ENCODE data around the gene EIF4E3.

The EIF4E3 gene

DNA sequence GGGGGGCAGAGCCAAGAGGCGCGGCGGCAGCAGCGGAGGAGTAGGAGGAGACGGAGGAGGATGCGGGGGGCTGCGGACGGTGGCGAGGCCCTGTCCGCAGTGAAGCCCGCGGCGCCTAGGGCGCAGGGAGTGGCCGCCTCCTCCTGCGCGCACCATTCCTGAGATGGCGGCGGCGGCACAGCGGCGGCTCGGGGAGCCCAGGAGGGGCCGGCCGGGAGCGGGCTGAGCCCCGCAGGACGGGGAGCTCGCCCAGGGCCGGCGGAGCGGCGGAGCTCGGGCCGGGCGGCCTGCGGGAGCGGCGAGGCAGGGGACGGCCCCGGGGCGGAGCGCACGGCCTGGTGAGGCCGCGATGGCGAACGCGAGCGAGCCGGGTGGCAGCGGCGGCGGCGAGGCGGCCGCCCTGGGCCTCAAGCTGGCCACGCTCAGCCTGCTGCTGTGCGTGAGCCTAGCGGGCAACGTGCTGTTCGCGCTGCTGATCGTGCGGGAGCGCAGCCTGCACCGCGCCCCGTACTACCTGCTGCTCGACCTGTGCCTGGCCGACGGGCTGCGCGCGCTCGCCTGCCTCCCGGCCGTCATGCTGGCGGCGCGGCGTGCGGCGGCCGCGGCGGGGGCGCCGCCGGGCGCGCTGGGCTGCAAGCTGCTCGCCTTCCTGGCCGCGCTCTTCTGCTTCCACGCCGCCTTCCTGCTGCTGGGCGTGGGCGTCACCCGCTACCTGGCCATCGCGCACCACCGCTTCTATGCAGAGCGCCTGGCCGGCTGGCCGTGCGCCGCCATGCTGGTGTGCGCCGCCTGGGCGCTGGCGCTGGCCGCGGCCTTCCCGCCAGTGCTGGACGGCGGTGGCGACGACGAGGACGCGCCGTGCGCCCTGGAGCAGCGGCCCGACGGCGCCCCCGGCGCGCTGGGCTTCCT lies 28.8 kb upstream of the EIF4E3 start, which contains the start of gene GPR27:
TSS of gene GPR27 (plus strand) at position 155 of the 909 bp plus-strand sequence. CDS start at position 350, 195 bp downstream.
- peak within 1 kb of the TSS in 5 of 11 experiments; percentile 14 to 45 (median 28); a peak in 8 of 22 replicates for H3K9ac ChIP-seq
- peaks cover 53 to 70% (median 67%) of the 10 kb centered on the region in 11 experiments for H3K27me3 ChIP-seq
- H3K36me3 ChIP-seq, result no peaks in the 10 kb centered on the region
- H3K9me3 ChIP-seq (replicated peaks in 1 of 11), result peaks cover 27 to 42% (median 34%) of the 10 kb centered on the region in 11 experiments
- H3K4me2 ChIP-seq, result peak within 1 kb of the TSS; percentile 68 to 84 (median 81)
- peak within 1 kb of the TSS; percentile 42 to 69 (median 58) for H3K4me3 ChIP-seq
- peaks cover 0 to 7% (median 0%) of the 10 kb centered on the region in 10 experiments; a peak in 2 of 20 replicates for H3K4me1 ChIP-seq
- TF ChIP-seq Cebpa-rat (IDR thresholded peaks at IDR 0.05), result no peak
- H4K20me1 ChIP-seq, result peaks cover 0 to 4% (median 0%) of the 10 kb centered on the region in 11 experiments; a peak in 3 of 22 replicates
- no peak within 1 kb of the TSS for H3K27ac ChIP-seq

- H3K4me2 ChIP-seq, result peak overlapping the region in 10 of 11 experiments; percentile 69 to 84 (median 82); a peak in 17 of 22 replicates
- H3K9ac ChIP-seq, result no peak overlapping the region; a peak in 1 of 22 replicates
- no peak overlapping the region for H3K27ac ChIP-seq
- H3K4me1 ChIP-seq, result peaks cover 0 to 7% (median 0%) of the 10 kb centered on the region in 10 experiments; a peak in 2 of 20 replicates
- H4K20me1 ChIP-seq, result peaks cover 0 to 4% (median 0%) of the 10 kb centered on the region in 11 experiments; a peak in 3 of 22 replicates
- H3K4me3 ChIP-seq, result peak overlapping the region; percentile 42 to 69 (median 58); a peak in 15 of 20 replicates
- no peak for TF ChIP-seq Cebpa-rat (IDR thresholded peaks at IDR 0.05)
- peaks cover 53 to 70% (median 67%) of the 10 kb centered on the region in 11 experiments for H3K27me3 ChIP-seq
- H3K9me3 ChIP-seq (replicated peaks in 1 of 11), result peaks cover 27 to 42% (median 34%) of the 10 kb centered on the region in 11 experiments
- no peaks in the 10 kb centered on the region for H3K36me3 ChIP-seq
Observed at GRCh38 chr3:71752831-71753700, 27.9 kb upstream of the EIF4E3 start.

DNA sequence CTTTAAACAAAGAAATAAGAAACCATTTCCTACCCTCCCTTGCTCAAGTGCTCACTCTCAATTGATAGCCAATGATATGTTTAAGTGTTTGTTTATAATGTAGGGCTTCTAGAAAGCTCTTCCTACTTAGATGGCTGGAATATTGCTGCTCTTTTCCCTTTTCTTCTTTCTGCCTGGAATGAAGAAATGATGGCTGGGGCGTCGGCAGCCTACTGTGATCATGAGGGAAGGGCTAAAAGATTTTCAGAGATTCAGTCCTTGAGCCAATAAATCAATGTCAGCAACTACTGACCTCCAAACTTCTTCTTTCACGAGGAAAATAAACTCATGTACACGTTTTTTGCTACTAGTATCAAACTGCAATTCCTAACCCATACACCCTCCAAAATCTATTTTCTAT lies 26.4 kb upstream of the EIF4E3 start:
- H4K20me1 ChIP-seq, result peaks cover 0 to 4% (median 0%) of the 10 kb centered on the region in 11 experiments; a peak in 3 of 22 replicates
- H3K27ac ChIP-seq, result no peak overlapping the region
- peaks cover 49 to 57% (median 55%) of the 10 kb centered on the region in 11 experiments for H3K27me3 ChIP-seq
- no peak overlapping the region for H3K9ac ChIP-seq
- H3K4me2 ChIP-seq, result no peak overlapping the region
- H3K4me1 ChIP-seq, result peaks cover 0 to 7% (median 0%) of the 10 kb centered on the region in 10 experiments; a peak in 2 of 20 replicates
- H3K4me3 ChIP-seq, result no peak overlapping the region
- no peaks in the 10 kb centered on the region for H3K36me3 ChIP-seq
- peaks cover 27 to 42% (median 34%) of the 10 kb centered on the region in 11 experiments for H3K9me3 ChIP-seq (replicated peaks in 1 of 11)
- no peak for TF ChIP-seq Cebpa-rat (IDR thresholded peaks at IDR 0.05)

GRCh38 chr3:71744738-71745137 lies 19.5 kb upstream of the EIF4E3 start:
- no peak overlapping the region for H3K4me2 ChIP-seq
- H4K20me1 ChIP-seq, result no peaks in the 10 kb centered on the region
- H3K27me3 ChIP-seq, result no peaks in the 10 kb centered on the region
- H3K4me3 ChIP-seq, result no peak overlapping the region
- no peak overlapping the region for H3K27ac ChIP-seq
- no peak for TF ChIP-seq Cebpa-rat (IDR thresholded peaks at IDR 0.05)
- H3K36me3 ChIP-seq, result no peaks in the 10 kb centered on the region
- H3K9me3 ChIP-seq (replicated peaks in 1 of 11), result peaks cover 26 to 50% (median 40%) of the 10 kb centered on the region in 11 experiments
- H3K4me1 ChIP-seq, result no peaks in the 10 kb centered on the region
- H3K9ac ChIP-seq, result no peak overlapping the region

DNA sequence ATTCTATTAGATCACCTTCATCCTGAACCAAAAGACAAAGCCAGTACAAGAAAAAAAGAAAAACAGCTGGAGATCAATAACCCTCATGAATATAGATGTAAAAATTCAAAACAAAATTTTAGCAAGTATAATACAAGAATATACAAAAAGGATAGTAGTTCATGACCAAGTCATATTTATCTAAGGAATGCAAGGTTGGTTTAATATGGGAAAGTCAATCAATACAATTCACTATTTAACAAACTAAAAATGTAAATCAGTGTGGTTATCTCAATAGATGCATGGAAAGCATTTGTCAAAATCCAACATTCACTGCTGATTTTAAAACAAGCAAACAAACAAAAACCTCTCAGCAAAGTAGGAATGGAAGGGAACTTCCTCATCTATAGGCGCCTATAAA lies 17.4 kb upstream of the EIF4E3 start:
- Histone ChIP-seq H3K27me3 (no peaks in the 10 kb centered on the region), H3K9me3 (replicated peaks in 1 of 11) (peaks cover 26 to 50% (median 41%) of the 10 kb centered on the region in 11 experiments), H3K36me3 (no peaks in the 10 kb centered on the region), H3K4me3 (no peak overlapping the region), H3K4me2 (no peak overlapping the region), H3K4me1 (no peaks in the 10 kb centered on the region), H3K27ac (no peak overlapping the region), H4K20me1 (no peaks in the 10 kb centered on the region), H3K9ac (no peak overlapping the region)
- TF ChIP-seq Cebpa-rat (IDR thresholded peaks at IDR 0.05), result no peak

- Histone ChIP-seq H3K27ac (no peak overlapping the region), H3K27me3 (no peaks in the 10 kb centered on the region), H3K4me3 (no peak overlapping the region), H3K9ac (no peak overlapping the region), H3K9me3 (replicated peaks in 1 of 11) (peaks cover 5 to 17% (median 10%) of the 10 kb centered on the region in 11 experiments; a peak in 17 of 22 replicates), H3K36me3 (no peaks in the 10 kb centered on the region), H3K4me1 (peaks cover 0 to 15% (median 12%) of the 10 kb centered on the region in 10 experiments; a peak in 17 of 20 replicates), H3K4me2 (no peak overlapping the region), H4K20me1 (no peaks in the 10 kb centered on the region)
- no peak for TF ChIP-seq Cebpa-rat (IDR thresholded peaks at IDR 0.05)
Observed at GRCh38 chr3:71734881-71735280, 9.7 kb upstream of the EIF4E3 start.

- TF ChIP-seq Cebpa-rat (IDR thresholded peaks at IDR 0.05), result no peak
- H3K4me2 ChIP-seq, result no peak overlapping the region
- no peaks in the 10 kb centered on the region; a peak in 1 of 22 replicates for H3K27me3 ChIP-seq
- H4K20me1 ChIP-seq, result no peaks in the 10 kb centered on the region
- peaks cover 5 to 27% (median 22%) of the 10 kb centered on the region in 10 experiments for H3K4me1 ChIP-seq
- peaks cover 5 to 17% (median 10%) of the 10 kb centered on the region in 11 experiments; a peak in 17 of 22 replicates for H3K9me3 ChIP-seq (replicated peaks in 1 of 11)
- no peak overlapping the region for H3K9ac ChIP-seq
- H3K27ac ChIP-seq, result no peak overlapping the region
- no peak overlapping the region for H3K4me3 ChIP-seq
- no peaks in the 10 kb centered on the region for H3K36me3 ChIP-seq
Observed at GRCh38 chr3:71733319-71733718, 8.1 kb upstream of the EIF4E3 start.

- peaks cover 5 to 27% (median 22%) of the 10 kb centered on the region in 10 experiments for H3K4me1 ChIP-seq
- H4K20me1 ChIP-seq, result no peaks in the 10 kb centered on the region
- no peak overlapping the region for H3K27ac ChIP-seq
- no peaks in the 10 kb centered on the region for H3K36me3 ChIP-seq
- peaks cover 5 to 15% (median 10%) of the 10 kb centered on the region in 11 experiments; a peak in 17 of 22 replicates for H3K9me3 ChIP-seq (replicated peaks in 1 of 11)
- H3K9ac ChIP-seq, result no peak overlapping the region
- peaks cover 0 to 1% (median 0%) of the 10 kb centered on the region in 11 experiments; a peak in 2 of 22 replicates for H3K27me3 ChIP-seq
- no peak overlapping the region for H3K4me2 ChIP-seq
- H3K4me3 ChIP-seq, result no peak overlapping the region
- no peak for TF ChIP-seq Cebpa-rat (IDR thresholded peaks at IDR 0.05)
Observed at GRCh38 chr3:71732637-71733036, 7.4 kb upstream of the EIF4E3 start.
